ENCODE measurements around the gene MAL.

DNA sequence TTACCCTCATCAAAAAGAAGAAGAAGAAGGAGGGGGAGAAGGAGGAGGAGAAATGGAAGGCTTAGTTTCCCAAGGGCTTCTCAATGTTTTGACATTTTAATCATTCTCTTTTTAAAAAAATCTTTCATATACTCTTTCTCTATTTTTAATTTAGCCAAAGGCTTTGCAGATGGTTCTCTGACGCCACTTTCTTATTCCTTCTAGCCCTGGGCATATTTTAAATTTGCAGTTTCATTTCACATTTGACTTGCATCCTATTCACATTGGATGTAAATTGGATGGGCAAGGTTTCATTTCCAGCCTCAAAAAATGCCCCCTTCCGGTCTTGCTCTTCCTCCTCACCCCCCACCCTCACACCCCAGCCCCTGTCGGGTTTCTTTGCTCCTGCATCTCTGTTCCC is 29.8 kb downstream of the MAL start:
- TF ChIP-seq POLR2AphosphoS5 (IDR thresholded peaks at IDR 0.05; ENCODE audit: borderline replicate concordance, low read depth, low read length), result no peak
- TF ChIP-seq EZH2 (IDR thresholded peaks at IDR 0.05), result no peak
- no peak for TF ChIP-seq FOXP2 (optimal IDR thresholded peaks at IDR 0.05; ENCODE audit: control extremely low read depth, extremely low read length, insufficient read depth)
